Right forelimb (tissue), 1 donor: ENCODE data around the gene GALE.
"Not testable (repeated sequence)": the region's sequence is repeated elsewhere in the genome, so short reads cannot be mapped to it uniquely, and the experiment has no call there.

ENCODE experiments used
- DNase-seq: peaks from one replicate; pipeline ENCODE4 v3.0.0-alpha.2; 2018

GALE gene

DNA sequence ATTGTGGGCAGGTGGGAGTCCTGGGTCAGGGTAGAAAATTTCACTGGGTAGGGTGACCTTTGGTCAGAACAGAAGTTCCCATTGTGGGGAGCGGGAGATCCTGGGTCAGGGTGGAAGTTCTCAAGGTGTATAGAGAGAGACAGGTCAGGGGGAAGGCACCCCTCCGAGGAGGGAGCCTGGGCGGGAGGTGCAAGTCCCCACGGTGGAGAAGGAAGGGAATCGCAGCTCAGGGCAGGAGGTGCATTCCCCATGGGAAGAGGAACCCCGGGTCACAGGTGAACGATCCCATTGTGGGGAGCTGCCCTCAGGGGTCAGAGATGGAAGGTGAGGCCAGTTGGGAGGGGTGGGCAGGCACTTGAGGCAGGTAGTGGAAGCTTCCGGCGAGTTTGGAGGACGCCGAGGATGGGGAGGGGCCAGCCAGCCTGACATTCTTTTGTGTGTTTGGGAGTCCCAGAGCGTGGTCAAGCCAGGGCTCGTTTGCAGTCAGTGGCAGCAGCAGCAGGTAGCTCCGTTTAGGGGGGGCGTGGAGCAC, 9.0 kb downstream of the GALE start:
- DNase-seq, result no peak

DNA sequence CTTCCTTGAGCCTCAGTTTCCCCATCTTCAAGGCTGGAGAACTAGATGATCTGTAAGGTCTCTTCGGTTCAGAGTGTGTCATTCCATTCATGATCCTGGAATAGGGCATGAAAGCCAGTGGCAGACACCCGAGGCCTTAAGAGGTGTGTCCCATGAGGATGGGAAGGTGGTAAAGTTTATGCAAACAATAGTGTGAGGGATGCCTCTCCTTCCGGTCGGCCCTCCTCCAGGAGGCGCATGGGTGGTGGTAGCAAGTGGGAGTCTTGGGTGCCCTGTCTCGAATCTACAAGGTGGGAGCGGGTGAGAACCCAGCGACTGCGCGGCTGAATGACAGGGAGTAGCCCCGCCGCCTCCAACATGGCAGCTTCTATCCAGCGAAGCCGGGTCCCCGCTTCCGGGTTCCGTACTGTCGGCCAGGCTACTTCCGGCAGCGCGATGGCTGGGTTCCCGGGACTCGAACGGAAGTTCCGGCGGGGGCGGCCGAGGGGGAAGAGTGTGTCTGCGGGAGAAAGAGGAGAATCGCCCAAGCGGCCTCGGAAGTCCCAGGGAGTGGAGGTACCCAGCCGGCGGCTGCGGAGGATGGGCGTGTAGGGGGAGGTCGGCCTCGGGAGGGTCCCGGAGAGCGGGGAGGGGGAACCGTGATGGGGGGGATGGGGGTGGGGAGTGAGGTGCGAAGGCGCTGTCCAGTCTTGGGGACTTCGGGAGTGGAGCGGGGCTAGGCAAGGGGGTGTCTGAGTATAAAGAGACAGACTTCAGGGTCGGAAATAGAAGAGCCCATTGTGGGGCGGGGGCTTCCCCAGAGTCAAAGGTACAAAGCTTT, 9.6 kb downstream of the GALE start, which contains the start of gene LYPLA2:
TSS of gene LYPLA2 (plus strand) at position 450 of the 820 bp plus-strand sequence. CDS start 1,538 bp downstream, outside the sequence.
- peak; percentile 97 for DNase-seq

DNA sequence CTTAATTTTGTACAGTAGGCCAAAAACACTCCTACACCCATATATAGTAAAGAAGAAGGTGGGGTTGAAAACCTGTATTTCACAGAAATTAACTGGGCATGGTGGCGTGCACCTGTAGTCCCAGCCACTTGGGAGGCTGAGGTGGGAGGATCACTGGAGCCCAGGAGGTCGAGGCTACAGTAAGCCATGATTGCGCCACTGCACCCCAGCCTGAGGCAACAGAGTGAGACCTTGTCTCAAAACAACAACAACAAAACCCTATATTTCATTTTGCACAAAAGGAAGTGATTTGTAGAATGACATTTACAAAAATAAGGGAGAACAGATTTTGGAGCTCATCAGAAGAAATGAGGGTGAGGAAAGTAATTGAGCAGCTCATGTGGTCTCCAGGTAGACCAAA, 11.9 kb downstream of the GALE start:
- DNase-seq, result no peak

DNA sequence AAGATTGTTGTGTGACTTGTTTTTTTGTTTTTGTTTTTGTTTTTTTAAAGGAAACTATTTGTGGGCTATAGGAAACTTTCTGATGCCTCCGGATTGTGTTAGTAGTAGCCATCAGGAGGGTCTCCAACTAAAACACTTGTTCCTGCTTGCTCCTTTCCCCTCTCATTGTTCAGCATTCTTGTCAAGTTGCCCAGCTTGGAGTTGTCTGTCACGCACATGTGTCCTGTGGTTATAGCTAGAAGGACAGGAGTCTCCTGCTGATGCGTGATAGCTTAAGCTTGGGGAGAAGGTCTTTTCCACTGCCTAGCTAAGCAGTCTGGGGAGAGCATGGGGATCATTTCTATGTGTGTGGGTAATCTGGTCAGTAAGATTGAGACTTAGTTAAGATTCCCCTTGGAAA, 12.9 kb downstream of the GALE start:
- no peak for DNase-seq

DNA sequence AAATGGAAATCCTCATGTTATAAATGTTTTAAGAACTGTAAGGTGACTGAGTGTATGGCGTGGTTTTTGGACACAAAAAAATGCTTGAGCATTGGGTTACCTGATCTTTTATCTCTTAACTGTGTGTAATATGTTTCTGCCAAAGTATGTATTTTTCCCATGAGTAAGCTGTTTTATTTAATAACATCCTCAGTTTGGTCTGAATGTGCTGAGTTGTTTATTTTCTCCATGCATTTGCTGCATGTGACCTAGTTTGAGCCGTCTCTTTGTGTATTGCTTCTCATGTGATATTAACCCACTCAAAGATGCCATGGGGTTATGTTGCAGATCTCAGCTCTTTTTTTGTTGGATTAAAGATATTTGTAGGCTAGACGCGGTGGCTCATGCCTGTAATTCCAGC, 15.7 kb downstream of the GALE start:
- no peak for DNase-seq

DNA sequence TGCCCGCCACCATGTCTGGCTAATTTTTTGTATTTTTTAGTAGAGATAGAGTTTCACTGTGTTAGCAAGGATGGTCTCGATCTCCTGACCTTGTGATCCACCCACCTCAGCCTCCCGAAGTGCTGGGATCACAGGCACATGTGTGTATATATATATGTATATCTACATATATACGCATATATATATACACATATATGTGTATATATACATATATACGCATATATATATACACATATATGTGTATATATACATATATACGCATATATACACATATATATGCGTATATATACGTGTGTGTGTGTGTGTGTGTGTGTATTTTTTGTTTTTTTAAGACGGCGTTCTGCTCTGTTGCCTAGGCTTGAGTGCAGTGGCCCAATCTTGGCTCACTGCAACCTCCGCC, 17.4 kb downstream of the GALE start:
- not testable (repeated sequence) for DNase-seq

DNA sequence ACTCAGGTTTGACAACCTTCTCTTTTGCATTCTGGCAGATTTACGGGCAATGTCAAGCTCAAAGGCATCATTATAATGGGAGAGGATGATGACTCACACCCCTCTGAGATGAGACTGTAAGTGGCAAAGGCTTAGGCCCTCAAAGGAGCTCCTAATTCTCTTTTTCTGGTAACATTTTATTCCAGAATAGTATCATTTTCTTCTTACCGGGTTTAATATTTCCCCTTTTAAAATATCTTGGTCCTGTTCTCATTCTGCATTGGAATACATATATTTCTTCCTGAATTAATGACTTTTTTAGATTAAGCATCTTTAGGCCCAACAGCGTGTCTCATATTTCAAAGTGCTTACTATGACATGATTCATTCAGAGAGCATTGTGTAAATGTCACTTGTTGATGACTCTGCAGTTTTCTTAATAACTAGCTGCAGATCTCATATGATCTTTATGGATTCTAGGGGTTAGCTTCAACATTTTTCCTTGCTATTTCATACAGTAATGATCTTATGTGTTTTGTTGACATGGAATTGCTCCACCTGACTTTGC, 20.7 kb downstream of the GALE start:
- no peak for DNase-seq

DNA sequence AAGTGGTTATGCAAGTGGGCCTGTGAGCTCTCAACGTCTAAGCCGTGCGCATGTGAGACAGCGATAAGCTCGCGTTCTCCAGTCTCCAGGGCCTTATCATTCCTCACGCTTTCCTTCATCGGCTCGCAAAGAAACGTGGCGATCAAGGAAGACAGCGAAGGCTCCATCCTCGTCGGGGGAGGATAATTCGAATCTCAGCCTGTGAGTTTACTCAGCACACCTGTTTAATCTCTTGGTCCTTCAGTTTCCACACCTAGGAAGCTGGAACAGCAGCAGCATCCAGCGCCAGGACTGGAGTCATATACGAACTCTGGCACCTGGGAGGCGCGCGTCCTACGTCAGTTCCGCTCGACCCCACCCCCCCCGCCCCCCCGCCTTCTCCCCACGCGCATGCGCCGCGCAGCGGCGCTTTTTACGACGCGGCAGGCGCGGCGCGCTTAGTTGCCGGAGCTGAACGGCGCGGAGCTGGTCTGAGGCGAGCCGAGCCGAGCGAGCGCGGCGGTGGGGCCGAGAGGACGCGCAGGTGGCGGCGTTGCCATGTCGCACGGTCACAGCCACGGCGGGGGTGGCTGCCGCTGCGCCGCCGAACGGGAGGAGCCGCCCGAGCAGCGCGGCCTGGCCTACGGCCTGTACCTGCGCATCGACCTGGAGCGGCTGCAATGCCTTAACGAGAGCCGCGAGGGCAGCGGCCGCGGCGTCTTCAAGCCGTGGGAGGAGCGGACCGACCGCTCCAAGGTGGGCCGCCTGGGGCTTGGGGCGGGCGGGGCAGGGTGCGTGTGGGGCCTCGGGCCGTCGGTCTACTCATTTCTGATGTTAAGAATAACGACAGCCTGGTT, 22.4 kb downstream of the GALE start, which contains the start of gene PITHD1:
TSS of gene PITHD1 (plus strand) at position 440 of the 836 bp plus-strand sequence. CDS start at position 538, 98 bp downstream.
- DNase-seq, result peak; percentile 92

DNA sequence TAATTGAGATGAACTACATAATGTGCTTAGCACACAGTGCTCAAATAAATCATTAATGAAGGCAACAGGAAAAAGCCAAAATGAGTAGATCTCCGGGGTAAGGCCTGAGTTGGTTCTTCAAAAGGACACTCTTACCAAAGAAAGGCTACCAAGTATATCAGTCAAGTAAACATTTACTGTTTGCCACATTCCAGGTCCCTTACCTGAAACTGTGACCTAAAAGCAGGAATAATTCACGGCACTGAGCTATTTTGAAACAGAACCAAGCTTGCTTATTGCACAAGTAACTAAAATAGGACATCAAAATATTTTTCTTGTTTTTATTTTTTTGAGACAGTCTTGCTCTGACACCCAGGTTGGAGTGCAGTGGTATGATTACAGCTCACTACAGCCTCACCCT, 24.3 kb downstream of the GALE start:
- DNase-seq, result no peak

DNA sequence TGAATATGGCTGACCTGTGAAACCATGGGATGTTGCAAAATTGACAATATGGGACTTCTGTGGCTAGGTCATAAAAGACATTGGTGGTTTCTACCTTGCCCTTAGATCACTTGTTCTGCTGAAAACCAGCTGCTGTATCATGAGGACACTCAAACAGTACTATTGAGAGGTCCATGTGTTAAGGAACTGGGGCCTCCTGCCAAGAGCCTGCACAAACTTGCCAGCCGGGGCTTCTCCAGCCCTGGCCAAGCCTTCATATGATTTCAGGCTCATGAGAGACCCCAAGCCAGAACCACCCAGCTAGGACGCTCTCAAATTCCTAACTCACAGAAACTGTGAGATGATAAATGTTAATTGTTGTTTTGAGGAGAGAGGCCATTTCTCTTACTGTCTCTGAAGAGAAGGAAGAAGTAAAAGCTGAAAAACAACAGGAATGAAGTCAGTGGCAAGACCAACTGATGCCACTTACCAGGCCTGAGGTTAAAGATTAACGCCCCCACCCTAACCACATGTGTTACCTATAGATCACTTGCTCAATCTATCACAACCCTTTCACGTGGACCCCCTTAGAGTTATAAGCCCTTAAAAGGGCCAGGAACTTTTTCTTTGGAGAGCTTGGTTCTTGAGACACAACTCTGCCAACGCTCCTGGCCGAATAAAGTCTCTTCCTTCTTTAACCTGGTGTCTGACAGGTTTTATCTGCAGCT, 26.2 kb downstream of the GALE start:
- no peak for DNase-seq

DNA sequence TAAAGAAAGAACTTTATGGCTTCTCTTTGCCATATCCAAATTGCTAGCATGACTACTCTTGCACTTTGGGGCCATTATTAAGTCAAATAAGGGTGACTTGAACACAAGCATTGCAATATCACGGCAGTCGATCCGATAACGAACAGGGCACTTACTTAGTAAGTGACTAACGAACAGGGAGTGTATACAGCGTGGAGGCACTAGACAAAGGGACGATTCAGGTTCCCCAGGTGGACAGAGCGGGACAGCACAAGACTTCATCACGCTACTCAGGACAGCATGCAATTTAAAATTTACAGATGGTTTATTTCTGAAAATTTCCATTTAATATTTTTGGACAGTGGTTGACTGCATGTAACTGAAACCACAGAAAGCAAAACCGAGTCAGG, 27.7 kb downstream of the GALE start:
- DNase-seq, result no peak

DNA sequence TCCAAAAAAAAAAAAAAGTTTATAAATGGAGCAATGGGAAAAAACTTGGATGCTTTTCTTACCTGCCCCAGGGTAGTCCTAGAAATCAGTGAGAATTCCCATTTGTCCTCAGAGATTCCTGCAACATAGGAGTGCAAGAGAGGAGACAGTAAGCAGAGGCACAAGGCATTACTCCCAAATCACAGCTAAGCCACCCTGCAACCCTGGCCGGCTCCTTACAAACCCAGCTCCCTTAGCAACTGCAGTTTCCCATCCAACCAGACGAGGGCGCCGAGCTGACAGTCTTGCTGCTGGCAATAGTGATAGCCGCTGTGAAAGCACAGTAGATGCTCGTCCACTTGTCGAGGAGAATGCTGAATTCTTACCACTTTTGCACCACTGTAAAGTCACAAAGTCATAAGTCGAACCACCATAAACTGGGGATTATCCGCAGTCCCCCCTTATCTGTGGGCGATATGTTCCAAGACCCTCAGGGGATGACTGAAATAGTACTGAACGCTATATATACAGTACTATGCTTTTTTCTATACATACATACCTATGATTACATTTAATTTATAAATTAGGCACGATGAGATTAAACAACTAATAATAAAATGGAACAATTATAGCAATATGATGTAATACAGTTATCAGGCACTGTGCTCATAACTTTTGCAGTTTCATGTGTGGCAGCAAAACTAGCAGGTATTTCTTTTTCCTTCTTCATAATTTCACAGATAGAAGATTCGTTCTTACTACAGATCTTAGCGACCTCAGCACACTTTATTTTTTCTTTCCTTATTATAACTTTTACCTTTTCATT, 28.3 kb downstream of the GALE start:
- DNase-seq, result peak; percentile 84

DNA sequence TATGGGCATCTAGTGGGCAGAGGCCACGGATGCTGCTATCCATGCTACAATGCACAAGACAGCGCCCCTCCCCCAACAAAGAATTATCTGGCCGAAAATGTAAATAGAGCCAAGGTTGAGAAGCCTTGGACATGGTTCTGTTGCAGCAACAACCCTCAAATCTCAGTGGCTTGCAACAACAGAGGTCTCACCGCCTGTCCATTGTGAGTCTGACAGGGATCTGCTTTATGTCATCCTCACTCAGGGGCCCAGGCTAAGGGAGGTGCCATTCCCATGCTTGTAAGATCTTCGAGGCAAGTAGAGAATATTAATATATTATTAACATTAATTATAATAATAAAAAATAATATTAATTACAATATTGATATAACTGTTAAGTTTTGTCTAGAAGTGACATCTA, 31.8 kb downstream of the GALE start:
- DNase-seq, result no peak

DNA sequence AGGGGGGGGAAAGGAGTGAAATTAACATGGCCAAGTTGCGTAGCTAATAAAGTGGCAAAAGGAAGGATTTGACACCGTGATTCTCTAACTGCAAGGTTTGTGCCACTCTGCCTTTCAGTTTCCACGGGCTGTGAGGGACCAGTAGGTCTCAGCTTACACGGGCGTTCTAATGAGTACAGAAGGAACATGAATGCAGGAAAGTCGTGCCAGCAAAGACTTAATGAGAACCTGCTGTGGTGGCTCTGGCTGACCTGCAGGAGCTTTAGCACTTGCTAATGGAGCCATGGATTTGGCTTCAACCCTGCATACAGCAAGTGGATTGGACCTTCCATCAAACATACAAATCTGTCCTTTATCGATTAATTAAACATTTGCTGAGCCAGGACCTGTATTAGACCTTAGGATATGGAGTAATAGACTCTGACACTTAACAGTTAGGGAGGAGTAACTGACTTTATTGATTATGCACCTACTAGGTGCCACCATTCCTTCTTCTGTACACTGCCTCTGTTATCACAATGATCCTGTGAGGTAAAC, 37.4 kb downstream of the GALE start:
- no peak for DNase-seq

DNA sequence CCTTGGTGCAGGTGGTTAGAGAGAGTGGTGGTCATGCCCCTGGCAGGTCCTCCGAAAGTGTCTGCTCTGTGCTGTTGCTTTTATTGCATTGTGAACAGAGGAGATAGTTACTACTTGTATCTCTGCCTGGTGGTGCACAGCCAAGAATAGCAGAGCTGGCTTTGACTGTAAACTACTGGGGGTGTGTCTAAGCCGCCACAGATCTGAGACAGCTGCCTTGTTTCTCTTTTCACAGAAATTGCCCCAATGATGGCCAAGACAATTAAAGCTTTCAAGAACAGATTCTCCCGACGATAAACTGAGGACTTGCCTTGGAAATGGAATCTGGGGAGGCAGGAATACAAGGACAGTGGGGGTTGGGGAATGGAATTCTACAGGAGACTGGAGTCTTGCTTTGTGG, 41.3 kb downstream of the GALE start:
- DNase-seq, result no peak

DNA sequence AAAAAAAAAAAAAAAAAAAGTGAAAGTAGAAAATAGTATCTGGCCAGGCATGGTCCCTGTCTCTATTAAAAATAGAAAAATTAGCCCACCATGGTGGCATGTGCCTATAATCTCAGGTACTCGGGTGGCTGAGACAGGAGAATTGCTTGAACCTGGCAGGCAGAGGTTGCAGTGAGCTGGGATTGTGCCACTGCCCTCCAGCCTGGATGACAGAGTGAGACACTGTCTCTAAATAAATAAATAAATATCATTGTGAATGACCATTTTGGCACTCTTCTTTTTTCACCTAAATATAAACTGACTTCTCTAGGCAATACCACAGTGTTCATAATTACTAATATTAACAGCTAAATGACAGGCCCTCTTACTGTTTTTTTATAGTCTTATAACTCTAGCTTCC, 42.7 kb downstream of the GALE start:
- no peak for DNase-seq

DNA sequence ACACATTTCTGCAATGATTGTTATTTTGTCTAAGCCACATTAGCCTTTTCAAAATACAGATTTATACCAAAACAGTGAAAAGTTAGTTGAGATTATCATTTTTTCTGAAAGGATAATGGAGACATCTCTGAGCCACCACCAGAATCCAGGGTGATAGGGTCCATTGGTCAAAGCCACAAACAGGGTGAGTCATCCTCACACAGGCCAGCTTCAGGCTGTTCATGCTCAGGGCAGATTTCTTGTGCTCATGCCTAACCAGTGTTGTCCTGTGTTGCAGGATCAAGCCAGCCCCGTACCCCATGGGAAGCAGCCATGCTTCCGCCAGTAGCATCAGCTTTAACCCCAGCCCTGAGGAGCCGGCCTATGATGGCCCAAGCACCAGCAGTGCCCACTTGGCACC, 43.9 kb downstream of the GALE start:
- no peak for DNase-seq

DNA sequence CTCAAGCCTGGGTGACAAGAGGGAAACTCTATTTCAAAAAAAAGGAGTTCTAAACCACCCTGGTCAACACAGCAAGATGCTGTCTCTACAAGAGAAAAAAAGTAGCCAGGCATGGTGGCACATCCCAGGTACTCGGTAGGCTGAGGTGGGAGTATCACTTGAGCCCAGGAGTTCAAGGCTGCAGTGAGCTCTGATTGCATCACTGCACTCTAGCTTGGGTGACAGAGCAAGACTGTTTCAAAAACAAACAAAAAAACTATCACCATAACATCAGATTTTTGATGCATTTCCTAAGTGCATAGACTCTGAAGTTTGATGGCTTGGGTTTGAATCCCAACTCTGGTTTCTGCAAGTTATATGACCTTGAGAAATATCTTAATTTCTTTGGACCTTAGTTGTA, 47.6 kb downstream of the GALE start:
- no peak for DNase-seq

DNA sequence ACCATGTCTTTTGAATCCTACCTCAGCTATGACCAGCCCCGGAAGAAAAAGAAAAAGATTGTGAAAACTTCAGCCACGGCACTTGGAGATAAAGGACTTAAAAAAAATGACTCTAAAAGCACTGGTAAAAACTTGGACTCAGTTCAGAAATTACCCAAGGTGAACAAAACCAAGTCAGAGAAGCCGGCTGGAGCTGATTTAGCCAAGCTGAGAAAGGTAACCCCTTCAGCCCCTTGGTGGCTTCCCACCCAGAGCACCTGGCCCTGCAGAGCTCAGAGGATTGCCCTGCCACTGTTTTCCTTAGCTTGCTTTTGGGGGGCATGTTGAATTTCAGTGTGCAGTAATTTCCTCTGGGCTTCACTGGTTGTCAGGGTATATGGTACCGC, 48.7 kb downstream of the GALE start:
- DNase-seq, result no peak

DNA sequence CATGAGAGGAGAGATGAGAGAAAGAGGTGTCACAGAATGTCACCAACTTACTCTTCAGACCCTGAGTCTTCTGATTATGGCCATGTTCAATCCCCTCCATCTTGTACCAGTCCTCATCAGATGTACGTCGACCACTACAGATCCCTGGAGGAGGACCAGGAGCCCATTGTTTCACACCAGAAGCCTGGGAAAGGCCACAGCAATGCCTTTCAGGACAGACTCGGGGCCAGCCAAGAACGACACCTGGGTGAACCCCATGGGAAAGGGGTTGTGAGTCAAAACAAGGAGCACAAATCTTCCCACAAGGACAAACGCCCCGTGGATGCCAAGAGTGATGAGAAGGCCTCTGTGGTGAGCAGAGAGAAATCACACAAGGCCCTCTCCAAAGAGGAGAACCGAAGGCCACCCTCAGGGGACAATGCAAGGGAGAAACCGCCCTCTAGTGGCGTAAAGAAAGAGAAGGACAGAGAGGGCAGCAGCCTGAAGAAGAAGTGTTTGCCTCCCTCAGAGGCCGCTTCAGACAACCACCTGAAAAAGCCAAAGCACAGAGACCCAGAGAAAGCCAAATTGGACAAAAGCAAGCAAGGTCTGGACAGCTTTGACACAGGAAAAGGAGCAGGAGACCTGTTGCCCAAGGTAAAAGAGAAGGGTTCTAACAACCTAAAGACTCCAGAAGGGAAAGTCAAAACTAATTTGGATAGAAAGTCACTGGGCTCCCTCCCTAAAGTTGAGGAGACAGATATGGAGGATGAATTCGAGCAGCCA, 49.3 kb downstream of the GALE start:
- no peak for DNase-seq

DNA sequence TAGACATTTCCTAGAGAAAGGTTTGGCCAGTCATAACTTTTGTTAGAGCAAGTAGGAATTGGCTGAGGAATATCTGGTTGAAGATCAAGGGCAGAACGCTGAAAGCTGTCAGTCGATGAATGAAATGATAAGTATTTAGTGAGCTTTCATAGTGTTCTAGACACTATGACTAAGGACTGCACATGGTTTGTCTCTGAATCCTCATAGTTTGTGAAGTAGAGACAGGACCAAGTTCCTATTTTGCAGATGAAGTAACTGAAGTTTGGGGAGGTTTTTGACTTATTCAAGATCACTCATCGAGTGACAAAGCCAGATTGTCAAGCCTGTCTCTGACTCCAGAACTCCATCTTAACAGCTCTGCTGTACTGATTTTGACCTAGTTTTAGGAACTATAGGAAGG, 52.5 kb downstream of the GALE start:
- DNase-seq, result no peak
